K562 (cell line): ENCODE data around the gene GOPC. TPM values are rescaled to one million over a fixed set of nuclear protein-coding genes. Genes with fewer than 3 reads are reported as not detected.

Source experiments
- ATAC-seq: fragments of 200-7000 bp; cut with Tn5 transposase; 3 replicates; pipeline ENCODE4 v1.9.1; 2020; ENCODE audit warnings: moderate library complexity
- BruUV-seq: library from RNA; stranded (reverse); fragments of 400-500 nt; replicated peaks from 2 replicates; lab custom pipeline; 2021; lab: Mats Ljungman, UMichigan
- CTCF ChIA-PET: fragments of 300-600 bp; formaldehyde crosslinking; extraction: SDS; loops from one replicate; lab custom pipeline; 2021; ENCODE audit warnings: low intra/inter-chr PET ratio; lab: Yijun Ruan, JAX
- POLR2A ChIA-PET: fragments of 300-600, 350-650 bp; sonication (Branson Sonifier 250); formaldehyde crosslinking; extraction: SDS; loops from one replicate; lab custom pipeline; 2021; ENCODE audit warnings: antibody characterized with exemption, inconsistent platforms; lab: Yijun Ruan, JAX
- DNase-seq, 4 experiments: peaks; one replicate each; pipeline versions ENCODE4 v3.0.0 to v3.0.0-alpha.2; 2011 to 2018; ENCODE audit warnings: low spot score in 3 of 4, mixed read lengths in 3 of 4; ENCODE audit errors: extremely low read depth in 1 of 4
- FAIRE-seq: peaks from 2 replicates; lab custom pipeline; 2011; peaks lifted over from hg19 to GRCh38; lab: Jason Lieb, UNC
- H2AFZ ChIP-seq: 2 replicates; pipeline ENCODE4 v1.6.0; 2011; ENCODE audit warnings: low read depth, low read length, control low read depth, inconsistent platforms
- H3K27ac ChIP-seq: fragments of 200-600 bp; 3 replicates; pipeline ENCODE4 v1.8.0; 2011; ENCODE audit warnings: low read depth, mild to moderate bottlenecking, control low read depth, inconsistent platforms, low read length, moderate library complexity, mixed read lengths; ENCODE audit errors: extremely low read depth
- H3K27me3 ChIP-seq, 2 experiments: fragments of 300-600 bp in 1 of 2; 2 replicates in 1 of 2; 3 replicates in 1 of 2; pipeline versions ENCODE4 v1.6.0 to v1.8.0; 2011; ENCODE audit warnings: inconsistent platforms in 2 of 2, low read length in 2 of 2, mild to moderate bottlenecking in 1 of 2, mixed read lengths in 1 of 2, moderate library complexity in 1 of 2; ENCODE audit not compliant: control insufficient read depth in 2 of 2, insufficient read depth in 2 of 2
- H3K36me3 ChIP-seq: fragments of 300-600 bp; 3 replicates; pipeline ENCODE4 v1.8.0; 2011; ENCODE audit warnings: mild to moderate bottlenecking, low read length, inconsistent platforms; ENCODE audit not compliant: control insufficient read depth, insufficient read depth
- H3K4me1 ChIP-seq, 2 experiments: fragments of 200-600 bp in 1 of 2; replicated peaks in 1 of 2; 2 replicates in 1 of 2; 3 replicates in 1 of 2; pipeline versions ENCODE4 v1.5.1 to v1.8.0; 2011; ENCODE audit warnings: inconsistent platforms in 2 of 2, low read length in 2 of 2, mild to moderate bottlenecking in 1 of 2, mixed read lengths in 1 of 2, moderate library complexity in 1 of 2; ENCODE audit not compliant: control insufficient read depth in 2 of 2, insufficient read depth in 2 of 2
- H3K4me2 ChIP-seq: 2 replicates; pipeline ENCODE4 v1.6.1; 2011; ENCODE audit warnings: low read length, control low read depth, inconsistent platforms, mixed read lengths; ENCODE audit not compliant: insufficient read depth
- H3K4me3 ChIP-seq: fragments of 200-600 bp; sonication (generic), shearing (Covaris generic); 2 replicates; pipeline ENCODE4 v1.5.1; 2016; ENCODE audit warnings: control low read depth, inconsistent platforms
- H3K79me2 ChIP-seq: fragments of 200-600 bp; 3 replicates; pipeline ENCODE4 v1.8.0; 2011; ENCODE audit warnings: low read length, inconsistent platforms; ENCODE audit not compliant: control insufficient read depth, insufficient read depth
- H3K9ac ChIP-seq, 2 experiments: 2 replicates each; pipeline versions ENCODE4 v1.6.0 to v1.6.1; 2011; ENCODE audit warnings: low read depth in 2 of 2, low read length in 2 of 2, control low read depth in 1 of 2, inconsistent platforms in 1 of 2, mild to moderate bottlenecking in 1 of 2, mixed read lengths in 1 of 2; ENCODE audit not compliant: insufficient read depth in 1 of 2
- H3K9me1 ChIP-seq: one replicate; pipeline ENCODE4 v1.6.0; 2011; ENCODE audit warnings: inconsistent platforms, mild to moderate bottlenecking, low read length, moderate library complexity; ENCODE audit not compliant: control insufficient read depth, insufficient read depth
- H3K9me3 ChIP-seq: replicated peaks from 2 replicates; pipeline ENCODE4 v1.5.1; 2011; ENCODE audit warnings: low read depth, low read length, inconsistent platforms; ENCODE audit not compliant: control insufficient read depth, insufficient read depth
- H4K20me1 ChIP-seq: replicated peaks from 2 replicates; pipeline ENCODE4 v1.6.1; 2011; ENCODE audit warnings: low read length, inconsistent platforms, mixed read lengths; ENCODE audit not compliant: control insufficient read depth, insufficient read depth
- KLF10 ChIP-seq: fragments of 250-450 bp; sonication (Bioruptor Pico); IDR thresholded peaks from 2 replicates; pipeline ENCODE4 v1.6.1; 2021; ENCODE audit warnings: matching md5 sums
- L3MBTL2 ChIP-seq: fragments of 450-650 bp; IDR thresholded peaks from 2 replicates; pipeline ENCODE4 v1.6.1; 2016; ENCODE audit warnings: mild to moderate bottlenecking, moderate library complexity
- RAD51 ChIP-seq: fragments of 450-650 bp; IDR thresholded peaks from 2 replicates; pipeline ENCODE4 v1.7.1; 2016; ENCODE audit warnings: low read depth, mild to moderate bottlenecking, borderline replicate concordance
- SOX6 ChIP-seq: fragments of 450-650 bp; IDR thresholded peaks from 2 replicates; pipeline ENCODE4 v1.6.1; 2014; ENCODE audit warnings: mild to moderate bottlenecking
- ZNF263 ChIP-seq: sonication (generic); formaldehyde crosslinking; IDR thresholded peaks from 2 replicates; pipeline ENCODE4 v1.8.0; 2022; ENCODE audit warnings: mild to moderate bottlenecking, missing genetic modification reagents, borderline replicate concordance
- WGBS: fragments of 100-300 bp; shearing (Covaris generic); methylation state at CpG from one replicate; pipeline ENCODE4 v1.1.6; 2016; ENCODE audit warnings: low coverage, mixed read lengths; ENCODE audit not compliant: insufficient coverage; ENCODE audit errors: missing lambda C conversion rate; 5-methylcytosine and 5-hydroxymethylcytosine counted together
- in situ Hi-C: fragments of 300-500 bp; cut with MboI; formaldehyde crosslinking; loops from 4 replicates; pipeline ENCODE4 v1.15.0; 2018; ENCODE audit warnings: inconsistent platforms, mixed read lengths
- intact Hi-C: fragments of 100-400 bp; cut with micrococcal nuclease; formaldehyde crosslinking; loops from 2 replicates; pipeline ENCODE4 v1.14.2; 2022
- polyA plus RNA-seq, 8 experiments: library from polyadenylated mRNA; depleted of rRNA in 4 of 8; stranded (reverse) in 5 of 8; unstranded in 3 of 8; fragments of >200 nt; fragmentation: Nextera tagmentation in 2 of 8; fragmentation: Illumina TruSeq in 1 of 8; extraction: Ambion mirVana in 2 of 8; extraction: Trizol in 1 of 8; gene quantifications; 2 replicates each; pipeline versions ENCODE4 v1.2.1 to v1.2.3, GENCODE V29; 2011 to 2014; ENCODE audit warnings: inconsistent platforms in 1 of 8, missing spikeins in 1 of 8
- total RNA-seq, 7 experiments: library from RNA; depleted of rRNA in 6 of 7; stranded (reverse); fragments of >200 nt in 6 of 7; fragmentation: Illumina TruSeq in 2 of 7; extraction: Trizol in 2 of 7; gene quantifications; 2 replicates each; pipeline versions ENCODE4 v1.2.1 to v1.2.3, GENCODE V29; 2011 to 2021; ENCODE audit warnings: low replicate concordance in 1 of 7
- TF ChIP-seq, protein P1 (sequence below): sonication (generic); formaldehyde crosslinking; IDR thresholded peaks from 2 replicates; pipeline ENCODE4 v1.9.0; 2022; ENCODE audit warnings: mild to moderate bottlenecking, missing genetic modification reagents
- TF ChIP-seq, protein P2 (sequence below): sonication (generic); formaldehyde crosslinking; IDR thresholded peaks from 2 replicates; pipeline ENCODE4 v1.5.0; 2020; ENCODE audit warnings: missing genetic modification reagents
- TF ChIP-seq, protein P3 (sequence below): sonication (generic); formaldehyde crosslinking; IDR thresholded peaks from 2 replicates; pipeline ENCODE4 v1.8.0; 2023; ENCODE audit warnings: mild to moderate bottlenecking, missing genetic modification reagents

Gene GOPC
- total and polyA plus RNA-seq, 9 of the 15 experiments (the other 6 are each of a cell fraction or from before 2014, with no cell fraction given), result 10.0 to 32.2 (median 25.6) TPM

DNA sequence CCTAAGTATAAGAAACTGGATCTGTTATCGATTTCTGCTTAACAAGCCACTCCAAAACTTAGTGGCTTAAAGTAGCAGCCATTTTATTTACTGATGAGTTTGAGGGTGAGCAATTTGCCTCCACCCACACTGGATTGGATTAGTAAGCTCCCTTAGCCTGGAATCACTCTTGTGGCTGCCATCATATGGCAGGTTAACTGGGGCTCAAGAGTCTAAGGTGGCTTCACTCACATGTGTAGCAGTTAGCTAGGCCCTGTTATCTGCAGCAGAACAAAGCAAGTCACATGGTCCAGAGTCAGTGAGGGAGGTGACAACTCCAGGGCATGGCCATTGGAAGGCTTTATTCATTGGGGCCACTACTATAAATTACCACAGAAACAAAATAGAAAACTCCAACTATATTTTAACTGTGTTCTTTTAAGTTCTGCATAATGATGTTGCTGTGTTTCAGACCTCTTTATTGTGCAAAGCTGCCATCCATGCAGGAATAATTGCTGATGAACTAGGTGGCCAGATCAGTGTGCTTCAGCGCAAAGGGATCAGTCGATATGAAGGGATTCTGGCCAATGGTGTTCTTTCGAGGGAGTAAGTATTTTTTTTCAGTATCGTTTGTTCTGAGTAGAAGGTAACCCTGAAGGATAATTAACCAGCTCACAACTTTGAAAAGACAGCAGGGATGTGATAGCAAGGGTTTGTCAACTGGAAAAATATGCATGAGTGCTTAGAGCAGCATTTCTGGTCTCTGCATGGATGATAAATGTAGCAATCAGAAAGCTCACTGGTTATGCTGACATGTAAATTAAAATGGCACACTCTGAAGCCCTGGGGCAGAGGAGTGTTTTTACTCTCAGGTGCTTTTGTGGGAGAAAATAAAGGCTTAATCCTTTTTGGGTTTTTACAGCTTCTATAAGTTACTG lies 70.2 kb downstream of the GOPC start:
- DNase-seq, result peak in 1 of 4 experiments; percentile 43
- H3K27me3 ChIP-seq, result no peaks in the 10 kb centered on the region
- WGBS, result 69% methylated on average over 5 of the region's 5 CpGs
- POLR2A ChIA-PET, result interaction anchor here (0.5 to 1.4 kb wide), 5 partner anchors 10 to 1357 kb away, joined by 3 read pairs; no protein-coding TSS in a partner anchor
- peak overlapping the region; percentile 38; the same call in 1 of the 2 replicates for H2AFZ ChIP-seq
- H3K27ac ChIP-seq, result no peak overlapping the region
- H4K20me1 ChIP-seq, result no peaks in the 10 kb centered on the region
- H3K4me3 ChIP-seq, result no peak overlapping the region
- peaks cover 0 to 15% of the 10 kb centered on the region in 2 experiments; a peak in 2 of 5 replicates for H3K4me1 ChIP-seq
- no peaks in the 10 kb centered on the region for H3K79me2 ChIP-seq
- H3K9me3 ChIP-seq, result no peaks in the 10 kb centered on the region
- no peaks in the 10 kb centered on the region for H3K9me1 ChIP-seq
- CTCF ChIA-PET, result no interaction called here
- in situ Hi-C loops, result no loop called here
- H3K9ac ChIP-seq, result no peak overlapping the region
- FAIRE-seq, result no peak
- H3K36me3 ChIP-seq, result no peaks in the 10 kb centered on the region; the same call in 2 of the 3 replicates
- no TSS peak for BruUV-seq
- peak; percentile 72 for ATAC-seq
- intact Hi-C loops, result no loop called here
- H3K4me2 ChIP-seq, result no peak overlapping the region
- TF ChIP-seq KLF10 (CRISPR knock-in tag) (no peak), RAD51 (peak; percentile 49; the same call in 1 of the 2 replicates), L3MBTL2 (peak; percentile 58), ZNF263 (CRISPR knock-in tag) (no peak), SOX6 (0 out of 2 replicates have a peak, but pooled peaks have one; percentile 20)
- TF ChIP-seq, protein P1, sequence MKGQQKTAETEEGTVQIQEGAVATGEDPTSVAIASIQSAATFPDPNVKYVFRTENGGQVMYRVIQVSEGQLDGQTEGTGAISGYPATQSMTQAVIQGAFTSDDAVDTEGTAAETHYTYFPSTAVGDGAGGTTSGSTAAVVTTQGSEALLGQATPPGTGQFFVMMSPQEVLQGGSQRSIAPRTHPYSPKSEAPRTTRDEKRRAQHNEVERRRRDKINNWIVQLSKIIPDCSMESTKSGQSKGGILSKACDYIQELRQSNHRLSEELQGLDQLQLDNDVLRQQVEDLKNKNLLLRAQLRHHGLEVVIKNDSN, result peak; percentile 41; the same call in 1 of the 2 replicates
- TF ChIP-seq, protein P2, sequence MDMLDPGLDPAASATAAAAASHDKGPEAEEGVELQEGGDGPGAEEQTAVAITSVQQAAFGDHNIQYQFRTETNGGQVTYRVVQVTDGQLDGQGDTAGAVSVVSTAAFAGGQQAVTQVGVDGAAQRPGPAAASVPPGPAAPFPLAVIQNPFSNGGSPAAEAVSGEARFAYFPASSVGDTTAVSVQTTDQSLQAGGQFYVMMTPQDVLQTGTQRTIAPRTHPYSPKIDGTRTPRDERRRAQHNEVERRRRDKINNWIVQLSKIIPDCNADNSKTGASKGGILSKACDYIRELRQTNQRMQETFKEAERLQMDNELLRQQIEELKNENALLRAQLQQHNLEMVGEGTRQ (CRISPR knock-in tag), result peak; percentile 61
- TF ChIP-seq, protein P3, sequence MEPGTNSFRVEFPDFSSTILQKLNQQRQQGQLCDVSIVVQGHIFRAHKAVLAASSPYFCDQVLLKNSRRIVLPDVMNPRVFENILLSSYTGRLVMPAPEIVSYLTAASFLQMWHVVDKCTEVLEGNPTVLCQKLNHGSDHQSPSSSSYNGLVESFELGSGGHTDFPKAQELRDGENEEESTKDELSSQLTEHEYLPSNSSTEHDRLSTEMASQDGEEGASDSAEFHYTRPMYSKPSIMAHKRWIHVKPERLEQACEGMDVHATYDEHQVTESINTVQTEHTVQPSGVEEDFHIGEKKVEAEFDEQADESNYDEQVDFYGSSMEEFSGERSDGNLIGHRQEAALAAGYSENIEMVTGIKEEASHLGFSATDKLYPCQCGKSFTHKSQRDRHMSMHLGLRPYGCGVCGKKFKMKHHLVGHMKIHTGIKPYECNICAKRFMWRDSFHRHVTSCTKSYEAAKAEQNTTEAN (CRISPR knock-in tag), result no peak
